CD4-positive, CD25-positive, alpha-beta regulatory T cell (primary cell): Measurements from ENCODE around the gene RLN3. TPM values are rescaled to one million over a fixed set of nuclear protein-coding genes. Genes with fewer than 3 reads are reported as not detected.
A peak's percentile ranks its signal among the peaks of the same experiment; 100 is the strongest.
"Not testable (repeated sequence)": the region's sequence is repeated elsewhere in the genome, so short reads cannot be mapped to it uniquely, and the experiment has no call there.

Experiments
- ATAC-seq, 2 donors: fragments of 150-1000 bp; cut with Tn5 transposase; one replicate each; pipeline ENCODE4 v1.10.0; 2021; ENCODE audit warnings: low read depth in 2 of 2, moderate number of reproducible peaks in 2 of 2, moderate library complexity in 1 of 2
- DNase-seq, 3 donors: peaks; one replicate each; pipeline versions ENCODE4 v3.0.0 to v3.0.0-alpha.2; 2012 to 2022; ENCODE audit warnings: mixed read lengths in 1 of 3
- H3K27ac ChIP-seq: one replicate; pipeline ENCODE4 v1.7.0; 2013; ENCODE audit warnings: mild to moderate bottlenecking, low read length; ENCODE audit not compliant: insufficient read depth, poor library complexity, severe bottlenecking
- H3K27me3 ChIP-seq: one replicate; pipeline ENCODE4 v1.7.0; 2013; ENCODE audit warnings: low read length; ENCODE audit not compliant: control insufficient read depth, insufficient read depth
- H3K36me3 ChIP-seq: one replicate; pipeline ENCODE4 v1.7.0; 2013; ENCODE audit warnings: mild to moderate bottlenecking, low read length, moderate library complexity; ENCODE audit not compliant: control insufficient read depth, insufficient read depth
- H3K4me1 ChIP-seq: 2 replicates; pipeline ENCODE4 v1.7.0; 2013; ENCODE audit warnings: mild to moderate bottlenecking, low read length; ENCODE audit not compliant: insufficient read depth, control insufficient read depth, poor library complexity, severe bottlenecking
- H3K4me3 ChIP-seq: one replicate; pipeline ENCODE4 v1.7.0; 2013; ENCODE audit warnings: low read depth, mild to moderate bottlenecking, low read length, moderate library complexity
- H3K9me3 ChIP-seq, 2 experiments: 1 replicate in 1 of 2; 2 replicates in 1 of 2; pipeline ENCODE4 v1.7.0; 2013; ENCODE audit warnings: low read length in 2 of 2, mild to moderate bottlenecking in 1 of 2, moderate library complexity in 1 of 2; ENCODE audit not compliant: control insufficient read depth in 2 of 2
- H3K27ac Mint-ChIP-seq, 3 donors: one replicate each; pipeline ENCODE4 v1.8.0; 2020 to 2022; ENCODE audit warnings: mild to moderate bottlenecking in 3 of 3, mixed read lengths in 3 of 3, moderate library complexity in 2 of 3
- H3K27me3 Mint-ChIP-seq: one replicate; pipeline ENCODE4 v1.8.0; 2022; ENCODE audit warnings: mild to moderate bottlenecking, mixed read lengths
- H3K36me3 Mint-ChIP-seq: one replicate; pipeline ENCODE4 v1.8.0; 2020; ENCODE audit warnings: mixed read lengths
- H3K4me1 Mint-ChIP-seq, 4 donors: one replicate each; pipeline ENCODE4 v1.8.0; 2020 to 2022; ENCODE audit warnings: mixed read lengths in 4 of 4, mild to moderate bottlenecking in 1 of 4
- H3K4me3 Mint-ChIP-seq, 4 donors: one replicate each; pipeline ENCODE4 v1.8.0; 2020 to 2022; ENCODE audit warnings: mild to moderate bottlenecking in 4 of 4, mixed read lengths in 4 of 4, moderate library complexity in 3 of 4
- H3K9me3 Mint-ChIP-seq, 7 donors: one replicate each; pipeline ENCODE4 v1.8.0; 2020 to 2022; ENCODE audit warnings: mixed read lengths in 7 of 7, mild to moderate bottlenecking in 3 of 7, moderate library complexity in 2 of 7
- polyA plus RNA-seq, 4 donors: library from polyadenylated mRNA; unstranded; fragments of 300-500 nt; fragmentation: Illumina TruSeq; gene quantifications; one replicate each; pipeline ENCODE4 v1.2.3, GENCODE V29; 2021
- total RNA-seq: library from RNA; stranded (reverse); gene quantifications from one replicate; pipeline ENCODE4 v1.2.3, GENCODE V29; 2022

The RLN3 gene
- total and polyA plus RNA-seq, 5 donors from 2014 or later, result 0.55 TPM; not detected in 4

DNA sequence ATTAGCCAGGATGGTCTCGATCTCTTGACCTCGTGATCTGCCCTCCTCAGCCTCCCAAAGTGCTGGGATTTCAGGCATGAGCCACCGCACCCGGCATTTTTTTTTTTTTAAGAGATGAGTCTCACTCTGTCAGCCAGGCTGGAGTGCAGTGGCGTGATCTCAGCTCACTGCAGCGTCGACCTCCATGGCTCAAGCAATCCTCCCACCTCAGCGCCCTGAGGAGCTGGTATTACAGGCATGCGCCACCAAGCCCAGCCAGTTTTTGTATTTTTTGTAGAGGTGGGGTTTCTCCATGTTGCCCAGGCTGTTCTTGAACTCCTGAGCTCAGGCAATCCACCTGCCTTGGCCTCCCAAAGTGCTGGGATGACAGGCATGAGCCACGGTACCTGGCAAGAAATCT lies 19.9 kb downstream of the RLN3 start:
- not testable (repeated sequence) for H3K27me3 ChIP-seq, H3K4me1 ChIP-seq, H3K4me1 Mint-ChIP-seq, H3K9me3 Mint-ChIP-seq, H3K9me3 ChIP-seq, H3K4me3 ChIP-seq, H3K27ac Mint-ChIP-seq, H3K4me3 Mint-ChIP-seq, H3K27me3 Mint-ChIP-seq, ATAC-seq, H3K27ac ChIP-seq, DNase-seq
- peaks cover 66% of the 10 kb centered on the region for H3K36me3 ChIP-seq
- H3K36me3 Mint-ChIP-seq, result peaks cover 30% of the 10 kb centered on the region

- Histone ChIP-seq H3K27ac (no peak overlapping the region), H3K4me1 (no peaks in the 10 kb centered on the region), H3K36me3 (peaks cover 65% of the 10 kb centered on the region), H3K27me3 (no peaks in the 10 kb centered on the region), H3K4me3 (no peak overlapping the region), H3K9me3 (no peaks in the 10 kb centered on the region)
- H3K4me3 Mint-ChIP-seq, result peak overlapping the region in 1 of 4 donors; percentile 49
- DNase-seq (peak; percentile 59 to 66 (median 59)), ATAC-seq (peak; percentile 80 to 84)
- H3K27me3 Mint-ChIP-seq, result no peaks in the 10 kb centered on the region
- H3K4me1 Mint-ChIP-seq, result peaks cover 0 to 4% (median 0%) of the 10 kb centered on the region in 4 donors
- peak overlapping the region in 2 of 3 donors; percentile 73 to 74 for H3K27ac Mint-ChIP-seq
- H3K9me3 Mint-ChIP-seq, result peaks cover 0 to 3% (median 0%) of the 10 kb centered on the region in 7 donors
- peaks cover 28% of the 10 kb centered on the region for H3K36me3 Mint-ChIP-seq
Measured at GRCh38 chr19:14048443-14049153, 20.6 kb downstream of the RLN3 start.

DNA sequence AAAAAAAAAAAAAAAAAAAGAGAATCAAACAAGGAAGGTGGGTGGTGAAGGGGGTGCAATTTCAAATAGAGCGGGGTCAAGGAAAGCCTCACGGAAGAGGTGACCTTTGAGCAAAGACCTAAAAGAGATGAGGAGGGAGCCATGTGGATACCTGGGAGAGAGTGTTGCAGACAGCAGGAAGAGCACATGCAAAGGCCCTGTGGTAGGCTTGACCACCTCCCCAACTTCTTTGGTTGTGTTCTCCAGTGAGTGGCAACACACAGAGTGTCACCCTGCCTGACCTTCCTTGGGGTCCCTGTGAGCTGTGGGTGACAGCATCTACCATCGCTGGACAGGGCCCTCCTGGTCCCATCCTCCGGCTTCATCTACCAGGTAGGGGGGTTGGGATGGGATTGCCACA lies 22.6 kb downstream of the RLN3 start:
- H3K4me1 ChIP-seq, result no peaks in the 10 kb centered on the region
- H3K27me3 ChIP-seq, result no peaks in the 10 kb centered on the region
- H3K36me3 Mint-ChIP-seq, result peaks cover 28% of the 10 kb centered on the region
- no peak overlapping the region for H3K27ac ChIP-seq
- no peak overlapping the region for H3K4me3 ChIP-seq
- H3K4me1 Mint-ChIP-seq, result peaks cover 0 to 9% (median 5%) of the 10 kb centered on the region in 4 donors
- ATAC-seq, result no peak
- H3K9me3 Mint-ChIP-seq, result peaks cover 0 to 3% (median 0%) of the 10 kb centered on the region in 7 donors
- no peaks in the 10 kb centered on the region for H3K9me3 ChIP-seq
- H3K27ac Mint-ChIP-seq, result peak overlapping the region in 1 of 3 donors; percentile 51
- DNase-seq, result no peak
- H3K27me3 Mint-ChIP-seq, result peaks cover 4% of the 10 kb centered on the region
- H3K36me3 ChIP-seq, result peaks cover 57% of the 10 kb centered on the region
- H3K4me3 Mint-ChIP-seq, result no peak overlapping the region

DNA sequence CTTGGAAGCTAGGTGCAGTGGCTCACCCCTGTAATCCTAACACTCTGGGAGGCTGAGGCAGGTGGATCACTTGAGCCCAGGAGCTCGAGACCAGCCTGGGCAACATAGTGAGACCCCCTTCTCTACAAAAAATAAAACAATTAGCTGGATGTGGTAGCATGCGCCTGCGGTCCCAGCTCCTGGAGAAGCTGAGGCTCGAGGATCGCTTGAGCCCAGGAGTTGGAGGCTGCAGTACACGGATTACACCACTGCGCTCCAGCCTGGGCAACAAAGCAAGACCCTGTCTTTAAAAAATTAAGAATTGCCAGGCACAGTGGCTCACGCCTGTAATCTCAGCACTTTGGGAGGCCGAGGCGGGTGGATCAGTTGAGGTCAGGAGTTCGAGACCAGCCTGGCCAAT lies 23.0 kb downstream of the RLN3 start:
- H3K27ac ChIP-seq, H3K27ac Mint-ChIP-seq, H3K4me1 ChIP-seq, H3K9me3 Mint-ChIP-seq, H3K27me3 Mint-ChIP-seq, DNase-seq, H3K4me3 Mint-ChIP-seq, ATAC-seq, H3K27me3 ChIP-seq, H3K9me3 ChIP-seq, H3K4me3 ChIP-seq: not testable (repeated sequence)
- Mint-ChIP-seq H3K4me1 (peaks cover 0 to 11% (median 5%) of the 10 kb centered on the region in 4 donors), H3K36me3 (peaks cover 28% of the 10 kb centered on the region)
- peaks cover 54% of the 10 kb centered on the region for H3K36me3 ChIP-seq

GRCh38 chr19:14051980-14052379 lies 24.0 kb downstream of the RLN3 start:
- Histone ChIP-seq H3K27me3 (no peaks in the 10 kb centered on the region), H3K27ac (no peak overlapping the region), H3K4me3 (no peak overlapping the region), H3K36me3 (peaks cover 48% of the 10 kb centered on the region), H3K9me3 (no peaks in the 10 kb centered on the region), H3K4me1 (no peaks in the 10 kb centered on the region)
- Mint-ChIP-seq H3K4me3 (no peak overlapping the region), H3K9me3 (peaks cover 0 to 3% (median 0%) of the 10 kb centered on the region in 7 donors), H3K4me1 (peaks cover 0 to 12% (median 6%) of the 10 kb centered on the region in 4 donors), H3K27ac (no peak overlapping the region), H3K36me3 (peaks cover 28% of the 10 kb centered on the region), H3K27me3 (peaks cover 11% of the 10 kb centered on the region)
- no peak for ATAC-seq
- DNase-seq, result no peak

DNA sequence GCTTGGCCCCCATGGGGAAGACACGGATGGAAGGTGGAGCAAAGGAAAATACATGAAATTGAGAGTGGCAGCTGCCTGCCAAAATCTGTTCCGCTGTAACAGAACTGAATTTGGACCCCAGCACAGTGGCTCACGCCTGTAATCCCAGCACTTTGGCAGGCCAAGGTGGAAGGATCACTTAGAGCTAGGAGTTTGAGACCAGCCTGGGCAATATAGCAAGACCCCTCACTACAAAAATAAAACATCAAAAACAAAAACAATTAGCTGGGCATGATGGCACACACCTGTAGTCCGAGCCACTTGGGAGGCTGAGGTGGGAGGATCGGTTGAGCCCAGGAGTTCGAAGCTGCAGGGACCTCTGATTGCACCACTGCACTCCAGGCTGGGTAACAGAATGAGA lies 24.5 kb downstream of the RLN3 start:
- no peaks in the 10 kb centered on the region for H3K9me3 ChIP-seq
- H3K4me3 Mint-ChIP-seq, result no peak overlapping the region
- peaks cover 28% of the 10 kb centered on the region for H3K36me3 Mint-ChIP-seq
- H3K27ac ChIP-seq, result no peak overlapping the region
- peaks cover 11% of the 10 kb centered on the region for H3K27me3 Mint-ChIP-seq
- peaks cover 0 to 13% (median 6%) of the 10 kb centered on the region in 4 donors for H3K4me1 Mint-ChIP-seq
- H3K4me1 ChIP-seq, result peaks cover 3% of the 10 kb centered on the region
- peaks cover 0 to 3% (median 0%) of the 10 kb centered on the region in 7 donors for H3K9me3 Mint-ChIP-seq
- H3K27me3 ChIP-seq, result no peaks in the 10 kb centered on the region
- no peak overlapping the region for H3K4me3 ChIP-seq
- DNase-seq (no peak), ATAC-seq (no peak)
- H3K27ac Mint-ChIP-seq, result no peak overlapping the region
- H3K36me3 ChIP-seq, result peaks cover 47% of the 10 kb centered on the region

DNA sequence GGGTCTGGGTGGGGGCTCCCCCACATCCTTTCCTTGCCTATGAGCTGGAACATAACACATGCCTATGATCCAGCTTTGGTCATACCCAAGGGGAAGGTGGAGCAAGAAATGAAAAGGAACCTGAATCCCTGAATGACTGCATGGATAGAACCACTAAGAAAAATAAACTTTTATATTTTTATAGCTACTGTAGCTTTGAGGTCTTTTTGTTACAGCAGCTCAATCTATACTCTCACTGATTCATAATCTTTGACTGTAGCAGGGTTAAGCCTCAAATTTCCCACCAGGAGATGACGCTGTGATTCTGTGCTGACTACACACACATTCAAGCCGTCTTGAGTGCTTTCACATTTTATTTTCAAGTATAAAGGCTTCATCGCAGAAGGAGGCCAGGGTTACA lies 25.1 kb downstream of the RLN3 start:
- Histone ChIP-seq H3K27ac (no peak overlapping the region), H3K27me3 (peaks cover under 1% of the 10 kb centered on the region), H3K4me3 (no peak overlapping the region), H3K4me1 (peaks cover 8% of the 10 kb centered on the region), H3K36me3 (peaks cover 44% of the 10 kb centered on the region), H3K9me3 (no peaks in the 10 kb centered on the region)
- Mint-ChIP-seq H3K36me3 (peaks cover 28% of the 10 kb centered on the region), H3K4me3 (no peak overlapping the region), H3K4me1 (peaks cover 0 to 18% (median 6%) of the 10 kb centered on the region in 4 donors), H3K27ac (no peak overlapping the region), H3K9me3 (peaks cover 0 to 3% (median 0%) of the 10 kb centered on the region in 7 donors), H3K27me3 (peaks cover 15% of the 10 kb centered on the region)
- ATAC-seq (no peak), DNase-seq (no peak)

DNA sequence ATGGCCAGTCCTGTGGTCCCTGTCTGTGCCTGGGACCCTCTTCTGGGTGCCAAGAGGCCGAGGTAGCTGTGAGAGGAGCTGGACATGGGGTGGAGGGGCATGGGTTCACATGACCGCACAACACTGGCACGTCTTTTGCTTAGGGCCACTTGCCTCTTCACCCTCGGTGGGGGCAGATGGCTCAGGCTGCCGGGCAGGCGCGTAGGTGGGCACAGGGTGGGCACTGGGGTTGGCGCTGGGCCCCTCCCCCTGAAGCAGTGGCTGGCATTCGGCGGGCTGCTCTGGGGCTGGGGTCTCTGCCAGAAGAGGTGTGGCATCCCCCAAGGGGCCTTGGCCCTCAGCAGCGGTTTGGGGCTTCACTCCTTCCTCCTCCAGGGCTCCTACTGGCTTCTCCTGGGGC lies 25.6 kb downstream of the RLN3 start:
- no peaks in the 10 kb centered on the region for H3K9me3 ChIP-seq
- Mint-ChIP-seq H3K4me1 (peaks cover 0 to 20% (median 8%) of the 10 kb centered on the region in 4 donors), H3K27ac (peak overlapping the region in 1 of 3 donors; percentile 46), H3K9me3 (peaks cover 0 to 3% (median 0%) of the 10 kb centered on the region in 7 donors), H3K4me3 (no peak overlapping the region), H3K36me3 (peaks cover 26% of the 10 kb centered on the region), H3K27me3 (peaks cover 19% of the 10 kb centered on the region)
- peaks cover 6% of the 10 kb centered on the region for H3K27me3 ChIP-seq
- H3K4me3 ChIP-seq, result no peak overlapping the region
- peaks cover 40% of the 10 kb centered on the region for H3K36me3 ChIP-seq
- no peak for ATAC-seq
- no peak overlapping the region for H3K27ac ChIP-seq
- peaks cover 12% of the 10 kb centered on the region for H3K4me1 ChIP-seq
- DNase-seq, result no peak
